Psoas muscle (tissue), 8 donors: Measurements from ENCODE around the gene PDSS1. TPM values are rescaled to one million over a fixed set of nuclear protein-coding genes. Genes with fewer than 3 reads are reported as not detected.
"Not testable (repeated sequence)": the region's sequence is repeated elsewhere in the genome, so short reads cannot be mapped to it uniquely, and the experiment has no call there.

ENCODE experiments used
- ATAC-seq, 4 donors: fragments of 200-7000 bp; cut with Tn5 transposase; one replicate each; pipeline ENCODE4 v1.9.1; 2020; ENCODE audit warnings: moderate library complexity in 3 of 4, mild to moderate bottlenecking in 2 of 4
- DNase-seq, 2 donors: peaks; one replicate each; pipeline ENCODE4 v3.0.0-alpha.2; 2020
- H3K27ac ChIP-seq: fragments of 200-600 bp; one replicate; pipeline ENCODE4 v1.8.0; 2022
- H3K27me3 ChIP-seq, 3 donors: fragments of 200-600 bp in 1 of 3; one replicate each; pipeline versions ENCODE4 v1.6.1 to v1.8.0; 2013 to 2022; ENCODE audit warnings: low read length in 2 of 3, mild to moderate bottlenecking in 2 of 3, moderate library complexity in 1 of 3; ENCODE audit not compliant: insufficient read depth in 3 of 3
- H3K36me3 ChIP-seq, 2 donors: fragments of 200-600 bp in 1 of 2; one replicate each; pipeline versions ENCODE4 v1.6.1 to v1.8.0; 2013 to 2022; ENCODE audit warnings: low read depth in 1 of 2, mild to moderate bottlenecking in 1 of 2, moderate library complexity in 1 of 2; ENCODE audit not compliant: insufficient read depth in 1 of 2
- H3K4me1 ChIP-seq: fragments of 200-600 bp; one replicate; pipeline ENCODE4 v1.8.0; 2022
- H3K4me3 ChIP-seq: fragments of 200-600 bp; one replicate; pipeline ENCODE4 v1.8.0; 2022; ENCODE audit warnings: mild to moderate bottlenecking
- H3K9me3 ChIP-seq: fragments of 200-600 bp; one replicate; pipeline ENCODE4 v1.8.0; 2022
- WGBS, 3 donors: extraction: QIAGEN DNeasy Blood & Tissue Kit; methylation state at CpG; one replicate each; pipeline versions ENCODE4 v1.1.6 to v1.1.7; 2013; 5-methylcytosine and 5-hydroxymethylcytosine counted together
- intact Hi-C, 2 donors: fragments of 100-400 bp; cut with DNase I; formaldehyde crosslinking; loops; one replicate each; pipeline versions ENCODE4 v1.11.0 to v1.14.2; 2022
- polyA plus RNA-seq, 3 donors: library from polyadenylated mRNA; stranded (reverse); fragments of 200-250 nt; gene quantifications; one replicate each; pipeline ENCODE4 v1.2.3, GENCODE V29; 2013
- total RNA-seq, 4 donors: library from RNA; stranded (reverse); fragmentation: NEBNext Ultra II Directional in 2 of 4; extraction: Animal tissue kit (Norgen Biotek cat#: 25700) in 2 of 4; gene quantifications; one replicate each; pipeline versions ENCODE4 v1.2.1 to v1.2.4, GENCODE V29; 2021 to 2023
- TF ChIP-seq, protein P1 (sequence below): fragments of 200-600 bp; IDR thresholded peaks from one replicate; pipeline ENCODE4 v1.8.0; 2022; ENCODE audit warnings: antibody characterized with exemption
- donor health status: healthy with polysubstance abuse.
- donor health status: DM: no; HTN: no; CAD: no; lungs with moderate emphysema.
- donor health status: Bipolar disorder and iron deficiency.
- donor health status: healthy.
- donor health status: DM: yes; HTN: yes; CAD: no.
- donor health status: DM: no; HTN: no; CAD: no.
- donor health status: DM: no; HTN: no; CAD: no.
- donor health status: DM: yes; HTN: yes; CAD: no.

Gene PDSS1
- total and polyA plus RNA-seq, 7 donors, result 4.3 to 51.9 (median 13.4) TPM

DNA sequence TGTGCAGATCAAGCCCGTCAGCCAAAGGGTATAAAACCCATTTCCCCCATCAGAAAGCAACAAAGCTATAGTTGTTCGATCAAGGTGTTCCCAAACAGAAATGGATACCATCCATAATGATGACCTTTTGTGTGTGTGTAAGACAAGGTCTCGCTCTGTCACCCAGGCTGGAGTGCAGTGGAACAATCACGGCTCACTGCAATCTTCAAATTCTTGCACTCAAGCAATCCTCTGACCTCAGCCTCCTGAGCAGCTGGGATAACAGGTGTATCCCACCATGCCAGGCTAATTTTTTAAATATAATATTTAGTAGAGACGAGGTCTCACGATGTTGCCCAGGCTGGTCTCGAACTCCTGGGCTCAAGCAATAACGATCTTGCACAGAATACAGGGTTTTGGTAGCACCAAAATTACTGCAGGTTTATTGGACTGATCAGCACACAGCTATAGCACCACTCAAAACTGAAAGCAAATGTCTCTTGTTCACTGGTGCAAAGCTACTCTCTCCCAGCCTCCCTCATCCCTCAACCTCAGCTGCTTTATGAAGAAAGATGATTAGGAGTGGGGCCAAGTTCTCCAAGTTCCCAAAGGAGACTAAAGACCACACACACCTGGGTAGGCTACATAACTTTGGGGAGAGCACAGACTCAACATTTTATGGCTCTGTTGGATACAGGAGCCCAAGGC lies 82.7 kb downstream of the PDSS1 start:
- intact Hi-C loops, result no loop called here
- H3K4me3 ChIP-seq, result no peak overlapping the region
- no peaks in the 10 kb centered on the region for H3K27me3 ChIP-seq
- H3K36me3 ChIP-seq, result no peaks in the 10 kb centered on the region
- TF ChIP-seq, protein P1, sequence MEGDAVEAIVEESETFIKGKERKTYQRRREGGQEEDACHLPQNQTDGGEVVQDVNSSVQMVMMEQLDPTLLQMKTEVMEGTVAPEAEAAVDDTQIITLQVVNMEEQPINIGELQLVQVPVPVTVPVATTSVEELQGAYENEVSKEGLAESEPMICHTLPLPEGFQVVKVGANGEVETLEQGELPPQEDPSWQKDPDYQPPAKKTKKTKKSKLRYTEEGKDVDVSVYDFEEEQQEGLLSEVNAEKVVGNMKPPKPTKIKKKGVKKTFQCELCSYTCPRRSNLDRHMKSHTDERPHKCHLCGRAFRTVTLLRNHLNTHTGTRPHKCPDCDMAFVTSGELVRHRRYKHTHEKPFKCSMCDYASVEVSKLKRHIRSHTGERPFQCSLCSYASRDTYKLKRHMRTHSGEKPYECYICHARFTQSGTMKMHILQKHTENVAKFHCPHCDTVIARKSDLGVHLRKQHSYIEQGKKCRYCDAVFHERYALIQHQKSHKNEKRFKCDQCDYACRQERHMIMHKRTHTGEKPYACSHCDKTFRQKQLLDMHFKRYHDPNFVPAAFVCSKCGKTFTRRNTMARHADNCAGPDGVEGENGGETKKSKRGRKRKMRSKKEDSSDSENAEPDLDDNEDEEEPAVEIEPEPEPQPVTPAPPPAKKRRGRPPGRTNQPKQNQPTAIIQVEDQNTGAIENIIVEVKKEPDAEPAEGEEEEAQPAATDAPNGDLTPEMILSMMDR, result no peak
- peaks cover 31% of the 10 kb centered on the region for H3K4me1 ChIP-seq
- peak in 1 of 4 donors; percentile 33 for ATAC-seq
- DNase-seq, result no peak
- WGBS, 3 donors, result 60 to 71% (median 71%) methylated on average over 8 of the region's 8 CpGs
- no peaks in the 10 kb centered on the region for H3K9me3 ChIP-seq
- no peak overlapping the region for H3K27ac ChIP-seq

DNA sequence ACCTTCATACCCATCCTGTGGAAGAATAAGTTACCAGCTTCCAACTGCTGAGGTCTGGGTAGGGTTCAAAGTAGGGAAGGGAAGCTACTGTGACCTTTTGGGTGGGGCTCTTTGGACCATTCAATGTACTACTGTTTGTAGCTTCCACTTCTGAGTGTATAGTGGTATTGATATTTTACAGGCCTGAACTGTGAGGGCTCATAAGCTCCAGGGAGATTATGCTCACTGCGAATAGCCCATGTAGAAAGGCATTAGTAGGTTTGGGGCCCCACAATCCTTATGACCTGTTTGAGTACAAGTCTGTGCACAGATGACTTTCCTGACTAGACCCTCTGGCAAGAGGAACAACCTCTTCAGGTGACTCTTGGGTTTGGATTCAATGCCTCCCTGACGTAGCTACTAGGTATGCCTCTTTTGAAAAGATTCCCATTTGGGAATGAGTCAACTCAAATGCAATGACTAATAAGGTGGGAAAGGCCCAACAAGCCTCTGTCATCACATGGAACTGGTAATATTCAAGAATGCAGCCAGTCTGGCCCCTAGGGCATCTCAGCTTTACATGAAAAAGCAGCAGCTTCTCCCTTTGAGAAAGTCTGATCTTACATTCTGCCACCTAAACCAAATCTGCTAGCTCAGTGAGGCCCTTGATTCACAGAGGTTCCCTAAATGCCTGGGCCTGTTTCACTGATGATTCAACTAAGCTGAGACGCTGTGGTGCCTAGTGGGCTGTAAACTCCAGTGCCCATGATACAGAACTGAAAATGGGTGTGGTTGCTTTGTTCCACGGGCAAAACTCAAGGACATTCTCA lies 83.5 kb downstream of the PDSS1 start:
- H3K36me3 ChIP-seq, result no peaks in the 10 kb centered on the region
- no peaks in the 10 kb centered on the region for H3K27me3 ChIP-seq
- H3K4me3 ChIP-seq, result no peak overlapping the region
- no peak overlapping the region for H3K27ac ChIP-seq
- peaks cover 31% of the 10 kb centered on the region for H3K4me1 ChIP-seq
- ATAC-seq (peak; percentile 57 to 82 (median 78)), DNase-seq (no peak)
- H3K9me3 ChIP-seq, result no peaks in the 10 kb centered on the region
- TF ChIP-seq, protein P1, result no peak
- intact Hi-C loops, result no loop called here
- WGBS, 3 donors, result 58 to 74% (median 70%) methylated on average over 4 of the region's 4 CpGs

DNA sequence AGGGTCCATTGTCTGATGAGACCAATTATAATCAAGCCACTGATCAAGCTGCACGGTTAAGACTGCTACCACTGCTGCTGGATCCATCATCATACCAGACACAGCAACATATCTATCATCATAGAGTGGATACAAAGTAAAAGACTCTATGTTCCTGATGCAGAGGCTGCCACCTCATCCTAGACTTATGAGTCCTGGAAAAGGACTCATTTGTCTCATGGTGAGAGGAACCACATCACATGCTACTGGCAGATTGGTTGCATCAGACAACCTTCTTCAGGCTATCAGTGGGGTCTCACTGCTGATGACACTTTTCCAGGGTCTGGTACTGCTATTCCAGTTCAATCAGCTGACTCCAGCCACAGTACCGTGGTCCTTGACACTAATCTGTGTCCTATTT lies 84.3 kb downstream of the PDSS1 start:
- ATAC-seq (peak in 3 of 4 donors; percentile 27 to 54 (median 33)), DNase-seq (no peak)
- Histone ChIP-seq H3K9me3 (no peaks in the 10 kb centered on the region), H3K27me3 (no peaks in the 10 kb centered on the region), H3K4me1 (peaks cover 31% of the 10 kb centered on the region), H3K36me3 (no peaks in the 10 kb centered on the region), H3K27ac (no peak overlapping the region), H3K4me3 (no peak overlapping the region)
- 68 to 93% (median 83%) methylated on average over 2 of the region's 2 CpGs for WGBS, 3 donors
- intact Hi-C loops, result no loop called here
- TF ChIP-seq, protein P1, result no peak

DNA sequence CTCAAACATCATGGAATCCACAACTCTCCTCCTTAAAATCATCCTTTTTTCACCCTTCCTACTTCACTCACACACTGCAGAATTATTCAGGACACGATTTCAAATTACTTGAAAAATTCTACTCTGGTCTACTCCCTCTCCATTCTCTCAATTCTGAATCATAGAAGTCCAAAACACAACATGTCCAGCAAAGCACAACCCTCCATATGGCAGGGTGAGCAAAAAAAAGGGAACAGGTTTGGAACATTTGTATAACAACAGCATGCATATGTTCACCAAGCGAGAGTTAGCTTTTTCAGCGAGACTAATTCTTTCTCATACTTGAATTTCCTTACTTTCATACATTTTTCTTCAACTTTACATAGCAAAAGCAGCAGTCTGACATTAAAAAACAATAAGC lies 89.9 kb downstream of the PDSS1 start:
- no peak overlapping the region for H3K4me3 ChIP-seq
- no peak for DNase-seq
- no peak for ATAC-seq
- H3K4me1 ChIP-seq, result peaks cover 4% of the 10 kb centered on the region
- no peaks in the 10 kb centered on the region for H3K27me3 ChIP-seq
- no peaks in the 10 kb centered on the region for H3K36me3 ChIP-seq
- TF ChIP-seq, protein P1, result no peak
- no peaks in the 10 kb centered on the region for H3K9me3 ChIP-seq
- no peak overlapping the region for H3K27ac ChIP-seq
- intact Hi-C loops, result no loop called here
- WGBS, 3 donors, result 96 to 97% (median 96%) methylated on average over 3 of the region's 3 CpGs

DNA sequence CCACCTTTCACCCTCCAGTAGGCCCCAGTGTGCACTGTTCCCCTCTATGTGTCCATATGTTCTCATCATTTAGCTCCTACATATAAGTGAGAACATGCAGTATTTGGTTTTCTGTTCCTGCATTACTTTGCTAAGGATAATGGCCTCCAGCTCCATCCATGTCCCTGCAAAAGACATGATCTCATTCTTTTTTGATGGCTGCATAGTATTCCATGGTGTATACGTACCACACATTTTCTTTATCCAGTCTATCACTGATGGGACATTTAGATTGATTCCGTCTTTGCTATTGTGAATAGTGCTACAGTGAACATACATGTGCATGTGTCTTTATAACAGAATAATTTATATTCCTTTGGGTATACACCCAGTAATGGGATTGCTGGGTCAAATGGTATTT lies 92.3 kb downstream of the PDSS1 start:
- not testable (repeated sequence) for H3K36me3 ChIP-seq, H3K4me3 ChIP-seq, ATAC-seq, H3K4me1 ChIP-seq, DNase-seq, H3K27me3 ChIP-seq, H3K27ac ChIP-seq, H3K9me3 ChIP-seq
- 97 to 99% (median 99%) methylated on average over 2 of the region's 2 CpGs for WGBS, 3 donors
- intact Hi-C loops, result loop anchor here in 1 of 2 donors (5.0 kb wide), 1 partner anchor 68 kb away; no protein-coding TSS in a partner anchor
